Mucosa of rectum (tissue), 2 donors: ENCODE data around the gene LRCH1.

Experiments used
- H3K27ac ChIP-seq, 2 donors: one replicate each; pipeline ENCODE4 v1.7.0; 2013; ENCODE audit warnings: inconsistent platforms in 2 of 2, low read depth in 2 of 2, low read length in 2 of 2
- H3K27me3 ChIP-seq, 2 donors: one replicate each; pipeline ENCODE4 v1.7.0; 2013; ENCODE audit warnings: low read length in 2 of 2; ENCODE audit not compliant: control insufficient read depth in 2 of 2, insufficient read depth in 2 of 2
- H3K36me3 ChIP-seq, 2 donors: one replicate each; pipeline ENCODE4 v1.7.0; 2013; ENCODE audit warnings: low read length in 2 of 2; ENCODE audit not compliant: control insufficient read depth in 2 of 2, insufficient read depth in 2 of 2
- H3K4me1 ChIP-seq, 2 donors: one replicate each; pipeline ENCODE4 v1.7.0; 2013; ENCODE audit warnings: low read length in 2 of 2, mild to moderate bottlenecking in 1 of 2; ENCODE audit not compliant: control insufficient read depth in 2 of 2, insufficient read depth in 2 of 2
- H3K4me3 ChIP-seq, 2 donors: one replicate each; pipeline ENCODE4 v1.7.0; 2013; ENCODE audit warnings: low read length in 2 of 2
- H3K9ac ChIP-seq, 2 donors: one replicate each; pipeline ENCODE4 v1.7.0; 2013; ENCODE audit warnings: low read length in 2 of 2, low read depth in 1 of 2, mild to moderate bottlenecking in 1 of 2
- H3K9me3 ChIP-seq, 2 donors: one replicate each; pipeline ENCODE4 v1.7.0; 2013; ENCODE audit warnings: low read length in 2 of 2; ENCODE audit not compliant: control insufficient read depth in 2 of 2
- donor health status: healthy.
- donor health status: Normal muscosa, but diverticular disease.

Gene LRCH1

GRCh38 chr13:46686171-46686570 is 133.2 kb downstream of the LRCH1 start:
- no peak overlapping the region for H3K4me3 ChIP-seq
- H3K4me1 ChIP-seq = no peaks in the 10 kb centered on the region
- H3K27ac ChIP-seq = no peak overlapping the region

GRCh38 chr13:46687810-46688209 is 134.8 kb downstream of the LRCH1 start:
- Histone ChIP-seq H3K27ac (no peak overlapping the region), H3K36me3 (peaks cover 0 to under 1% of the 10 kb centered on the region in 2 donors), H3K27me3 (no peaks in the 10 kb centered on the region), H3K9me3 (no peaks in the 10 kb centered on the region), H3K9ac (no peak overlapping the region), H3K4me3 (no peak overlapping the region), H3K4me1 (no peaks in the 10 kb centered on the region)

More at GRCh38 chr13:46686171-46686570, 133.2 kb downstream of the LRCH1 start:
- H3K36me3 ChIP-seq = peaks cover 4 to 8% of the 10 kb centered on the region in 2 donors
- H3K9ac ChIP-seq = no peak overlapping the region
- no peaks in the 10 kb centered on the region for H3K9me3 ChIP-seq
- H3K27me3 ChIP-seq = no peaks in the 10 kb centered on the region

- peaks cover 1 to 3% of the 10 kb centered on the region in 2 donors for H3K36me3 ChIP-seq
- no peaks in the 10 kb centered on the region for H3K4me1 ChIP-seq
- H3K27ac ChIP-seq = no peak overlapping the region
- no peak overlapping the region for H3K4me3 ChIP-seq
- no peaks in the 10 kb centered on the region for H3K27me3 ChIP-seq
- no peaks in the 10 kb centered on the region for H3K9me3 ChIP-seq
- no peak overlapping the region for H3K9ac ChIP-seq
Observed at GRCh38 chr13:46688306-46688705, 135.3 kb downstream of the LRCH1 start.

GRCh38 chr13:46698014-46698413 is 145.0 kb downstream of the LRCH1 start:
- Histone ChIP-seq H3K9me3 (no peaks in the 10 kb centered on the region), H3K27ac (no peak overlapping the region), H3K4me3 (no peak overlapping the region), H3K9ac (no peak overlapping the region), H3K36me3 (peaks cover 47 to 51% of the 10 kb centered on the region in 2 donors), H3K4me1 (no peaks in the 10 kb centered on the region), H3K27me3 (no peaks in the 10 kb centered on the region)

- H3K36me3 ChIP-seq = peaks cover 44 to 47% of the 10 kb centered on the region in 2 donors
- no peaks in the 10 kb centered on the region for H3K9me3 ChIP-seq
- no peaks in the 10 kb centered on the region for H3K4me1 ChIP-seq
- no peak overlapping the region for H3K9ac ChIP-seq
- no peaks in the 10 kb centered on the region for H3K27me3 ChIP-seq
- H3K4me3 ChIP-seq = no peak overlapping the region
- no peak overlapping the region for H3K27ac ChIP-seq
Observed at GRCh38 chr13:46698910-46699460, 146.0 kb downstream of the LRCH1 start.

- Histone ChIP-seq H3K4me3 (no peak overlapping the region), H3K9me3 (no peaks in the 10 kb centered on the region), H3K36me3 (peaks cover 28 to 39% of the 10 kb centered on the region in 2 donors), H3K27ac (no peak overlapping the region), H3K9ac (no peak overlapping the region), H3K4me1 (no peaks in the 10 kb centered on the region), H3K27me3 (no peaks in the 10 kb centered on the region)
Observed at GRCh38 chr13:46712524-46712923, 159.6 kb downstream of the LRCH1 start.

- peaks cover 23 to 25% of the 10 kb centered on the region in 2 donors for H3K36me3 ChIP-seq
- no peaks in the 10 kb centered on the region for H3K27me3 ChIP-seq
- no peaks in the 10 kb centered on the region for H3K4me1 ChIP-seq
- no peak overlapping the region for H3K9ac ChIP-seq
- no peak overlapping the region for H3K4me3 ChIP-seq
- no peak overlapping the region for H3K27ac ChIP-seq
- no peaks in the 10 kb centered on the region for H3K9me3 ChIP-seq
Observed at GRCh38 chr13:46715363-46715762, 162.4 kb downstream of the LRCH1 start.

GRCh38 chr13:46716821-46717220 is 163.9 kb downstream of the LRCH1 start:
- H3K9ac ChIP-seq = no peak overlapping the region
- H3K36me3 ChIP-seq = peaks cover 13 to 20% of the 10 kb centered on the region in 2 donors
- no peak overlapping the region for H3K27ac ChIP-seq
- H3K4me3 ChIP-seq = no peak overlapping the region
- H3K27me3 ChIP-seq = no peaks in the 10 kb centered on the region
- no peaks in the 10 kb centered on the region for H3K4me1 ChIP-seq
- no peaks in the 10 kb centered on the region for H3K9me3 ChIP-seq

- H3K4me1 ChIP-seq = no peaks in the 10 kb centered on the region
- no peaks in the 10 kb centered on the region for H3K27me3 ChIP-seq
- no peak overlapping the region for H3K4me3 ChIP-seq
- H3K9ac ChIP-seq = no peak overlapping the region
- peaks cover 9 to 16% of the 10 kb centered on the region in 2 donors for H3K36me3 ChIP-seq
- no peak overlapping the region for H3K27ac ChIP-seq
- no peaks in the 10 kb centered on the region for H3K9me3 ChIP-seq
Observed at GRCh38 chr13:46717275-46717674, 164.3 kb downstream of the LRCH1 start.

- Histone ChIP-seq H3K36me3 (peaks cover 12 to 13% of the 10 kb centered on the region in 2 donors), H3K27me3 (no peaks in the 10 kb centered on the region), H3K9ac (no peak overlapping the region), H3K4me1 (no peaks in the 10 kb centered on the region), H3K4me3 (no peak overlapping the region), H3K27ac (no peak overlapping the region), H3K9me3 (no peaks in the 10 kb centered on the region)
Observed at GRCh38 chr13:46717856-46718255, 164.9 kb downstream of the LRCH1 start.

GRCh38 chr13:46720189-46720588 is 167.2 kb downstream of the LRCH1 start:
- H3K27ac ChIP-seq = no peak overlapping the region
- H3K27me3 ChIP-seq = no peaks in the 10 kb centered on the region
- no peaks in the 10 kb centered on the region for H3K4me1 ChIP-seq

More at GRCh38 chr13:46720189-46720588, 167.2 kb downstream of the LRCH1 start:
- H3K4me3 ChIP-seq = no peak overlapping the region
- H3K36me3 ChIP-seq = peaks cover 17 to 20% of the 10 kb centered on the region in 2 donors
- no peak overlapping the region for H3K9ac ChIP-seq
- no peaks in the 10 kb centered on the region for H3K9me3 ChIP-seq
